ENCODE results near the gene RND1.
"Not testable (repeated sequence)": the region's sequence is repeated elsewhere in the genome, so short reads cannot be mapped to it uniquely, and the experiment has no call there.

Gene RND1

DNA sequence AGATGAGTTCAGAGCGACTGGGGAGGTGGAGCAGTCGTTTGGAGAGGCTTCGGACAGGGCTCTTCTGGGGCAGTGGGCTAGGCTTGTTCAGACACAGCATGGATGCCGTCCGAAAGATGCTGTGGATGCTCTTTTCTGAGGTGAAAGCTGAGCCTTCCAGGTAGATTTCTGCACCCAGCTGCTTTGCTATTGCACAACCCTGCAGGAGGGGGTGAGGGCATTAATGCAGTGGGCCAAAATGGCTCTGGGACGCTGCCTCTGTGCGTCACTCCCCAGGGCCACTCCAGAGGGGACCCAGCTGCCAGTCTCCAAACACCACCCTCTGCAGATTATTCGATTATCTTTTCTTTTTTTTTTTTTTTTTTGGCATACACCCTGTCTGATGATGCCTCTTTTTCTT is 7.6 kb downstream of the RND1 start:
- Histone ChIP-seq H3K27me3 (ENCODE audit: insufficient read depth, low read depth, severe bottlenecking) (no peaks in the 10 kb centered on the region), H3K36me3 (no peaks in the 10 kb centered on the region), H3K9me3 (ENCODE audit: severe bottlenecking) (no peaks in the 10 kb centered on the region), H3K4me3 (ENCODE audit: low read depth, low read length) (no peak overlapping the region), H3K27ac (no peak overlapping the region)
- TF ChIP-seq, protein P1, sequence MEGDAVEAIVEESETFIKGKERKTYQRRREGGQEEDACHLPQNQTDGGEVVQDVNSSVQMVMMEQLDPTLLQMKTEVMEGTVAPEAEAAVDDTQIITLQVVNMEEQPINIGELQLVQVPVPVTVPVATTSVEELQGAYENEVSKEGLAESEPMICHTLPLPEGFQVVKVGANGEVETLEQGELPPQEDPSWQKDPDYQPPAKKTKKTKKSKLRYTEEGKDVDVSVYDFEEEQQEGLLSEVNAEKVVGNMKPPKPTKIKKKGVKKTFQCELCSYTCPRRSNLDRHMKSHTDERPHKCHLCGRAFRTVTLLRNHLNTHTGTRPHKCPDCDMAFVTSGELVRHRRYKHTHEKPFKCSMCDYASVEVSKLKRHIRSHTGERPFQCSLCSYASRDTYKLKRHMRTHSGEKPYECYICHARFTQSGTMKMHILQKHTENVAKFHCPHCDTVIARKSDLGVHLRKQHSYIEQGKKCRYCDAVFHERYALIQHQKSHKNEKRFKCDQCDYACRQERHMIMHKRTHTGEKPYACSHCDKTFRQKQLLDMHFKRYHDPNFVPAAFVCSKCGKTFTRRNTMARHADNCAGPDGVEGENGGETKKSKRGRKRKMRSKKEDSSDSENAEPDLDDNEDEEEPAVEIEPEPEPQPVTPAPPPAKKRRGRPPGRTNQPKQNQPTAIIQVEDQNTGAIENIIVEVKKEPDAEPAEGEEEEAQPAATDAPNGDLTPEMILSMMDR (IDR thresholded peaks at IDR 0.05; ENCODE audit: low read depth, low read length), result no peak
- DNase-seq, result no peak

GRCh38 chr12:48857278-48857994 is 8.2 kb downstream of the RND1 start:
- H3K9me3 ChIP-seq (ENCODE audit: severe bottlenecking), result no peaks in the 10 kb centered on the region
- H3K36me3 ChIP-seq, result no peaks in the 10 kb centered on the region
- no peak overlapping the region for H3K4me3 ChIP-seq (ENCODE audit: low read depth, low read length)
- no peaks in the 10 kb centered on the region for H3K27me3 ChIP-seq (ENCODE audit: insufficient read depth, low read depth, severe bottlenecking)
- H3K27ac ChIP-seq, result no peak overlapping the region
- TF ChIP-seq, protein P1 (IDR thresholded peaks at IDR 0.05; ENCODE audit: low read depth, low read length), result no peak
- no peak for DNase-seq

GRCh38 chr12:48856379-48856778 is 9.3 kb downstream of the RND1 start:
- no peaks in the 10 kb centered on the region for H3K9me3 ChIP-seq (ENCODE audit: severe bottlenecking)
- H3K4me3 ChIP-seq (ENCODE audit: low read depth, low read length), result no peak overlapping the region
- no peaks in the 10 kb centered on the region for H3K27me3 ChIP-seq (ENCODE audit: insufficient read depth, low read depth, severe bottlenecking)
- H3K36me3 ChIP-seq, result peaks cover 2% of the 10 kb centered on the region
- H3K27ac ChIP-seq, result no peak overlapping the region
- DNase-seq, result no peak
- TF ChIP-seq, protein P1 (IDR thresholded peaks at IDR 0.05; ENCODE audit: low read depth, low read length), result no peak

- H3K9me3 ChIP-seq (ENCODE audit: severe bottlenecking); H3K27ac ChIP-seq; H3K36me3 ChIP-seq; H3K27me3 ChIP-seq (ENCODE audit: insufficient read depth, low read depth, severe bottlenecking); H3K4me3 ChIP-seq (ENCODE audit: low read depth, low read length); DNase-seq: not testable (repeated sequence)
These were observed 10.7 kb downstream of the RND1 start for GRCh38 chr12:48854932-48855331.

DNA sequence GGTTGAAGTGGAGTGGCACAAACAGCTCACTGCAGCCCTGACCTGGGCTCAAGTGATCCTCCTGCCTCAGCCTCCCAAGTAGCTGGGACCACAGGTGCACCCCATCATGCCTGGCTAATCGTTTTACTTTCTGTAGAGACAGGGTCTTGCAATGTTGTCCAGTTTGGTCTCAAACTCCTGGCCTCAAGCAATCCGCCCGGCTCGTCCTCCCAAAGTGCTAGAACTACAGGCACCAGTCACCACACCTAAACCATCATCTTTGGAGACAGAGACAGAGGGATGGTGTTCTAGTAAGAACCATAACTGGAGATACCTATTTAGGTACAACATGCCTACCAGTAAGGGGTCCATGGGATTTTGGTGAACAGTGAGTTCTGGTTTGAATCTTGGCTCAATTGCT is 11.2 kb downstream of the RND1 start:
- Histone ChIP-seq H3K4me3 (ENCODE audit: low read depth, low read length) (no peak overlapping the region), H3K9me3 (ENCODE audit: severe bottlenecking) (no peaks in the 10 kb centered on the region), H3K36me3 (peaks cover 14% of the 10 kb centered on the region), H3K27ac (no peak overlapping the region), H3K27me3 (ENCODE audit: insufficient read depth, low read depth, severe bottlenecking) (no peaks in the 10 kb centered on the region)
- DNase-seq, result no peak
- TF ChIP-seq, protein P1 (IDR thresholded peaks at IDR 0.05; ENCODE audit: low read depth, low read length), result no peak

DNA sequence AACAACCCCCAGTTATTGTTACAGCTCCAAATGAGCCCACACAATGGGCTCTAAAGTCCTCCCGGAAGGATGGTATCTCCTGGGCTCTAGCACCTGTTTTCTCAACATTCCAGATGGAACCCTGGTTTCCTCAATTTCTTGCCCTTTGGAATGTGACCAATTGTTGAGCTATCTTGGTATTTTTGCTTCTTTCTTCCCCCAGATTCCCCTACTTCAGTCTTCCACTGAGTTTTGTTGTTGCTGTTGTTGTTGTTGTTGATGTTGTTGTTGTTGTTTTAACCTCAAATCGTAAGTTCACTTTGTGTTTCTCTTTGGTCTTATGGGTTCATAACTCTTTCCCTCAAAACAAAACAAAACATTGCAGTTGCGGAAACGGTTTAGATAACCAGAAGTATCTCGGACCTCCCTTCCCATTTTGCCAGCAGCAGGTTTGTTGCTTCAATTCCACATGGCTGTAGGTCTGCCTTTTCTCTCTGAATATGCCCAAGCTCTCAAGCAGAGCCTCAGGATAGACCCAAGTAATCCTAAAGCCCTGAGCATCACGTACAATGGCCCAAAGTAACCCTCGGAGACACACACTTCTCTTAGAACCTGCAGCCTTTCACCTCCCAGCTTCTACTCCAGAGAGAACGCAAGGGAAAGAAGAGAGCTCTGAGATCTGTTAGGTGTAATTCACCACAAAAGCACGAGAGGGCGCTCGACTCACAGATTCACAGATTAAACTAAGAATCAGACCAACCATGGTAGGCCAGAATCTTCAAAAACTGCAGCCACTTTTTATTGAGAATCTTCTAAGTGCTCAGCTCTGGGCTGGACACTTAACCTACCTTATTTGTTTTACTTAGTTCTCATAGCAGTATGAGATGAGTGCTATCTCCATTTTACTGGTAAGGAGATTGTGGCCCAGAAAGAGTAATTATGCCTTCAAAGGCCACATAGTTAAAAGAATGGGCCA is 12.7 kb downstream of the RND1 start:
- TF ChIP-seq, protein P1 (IDR thresholded peaks at IDR 0.05; ENCODE audit: low read depth, low read length), result peak; percentile 65
- DNase-seq, result peak; percentile 82
- Histone ChIP-seq H3K36me3 (peaks cover 20% of the 10 kb centered on the region), H3K4me3 (ENCODE audit: low read depth, low read length) (peak overlapping the region; percentile 94), H3K27me3 (ENCODE audit: insufficient read depth, low read depth, severe bottlenecking) (no peaks in the 10 kb centered on the region), H3K27ac (peak overlapping the region; percentile 89), H3K9me3 (ENCODE audit: severe bottlenecking) (no peaks in the 10 kb centered on the region)
